Kasumi-1 (cell line): ENCODE measurements around the gene CAPZA2.
"Not testable (repeated sequence)": the region's sequence is repeated elsewhere in the genome, so short reads cannot be mapped to it uniquely, and the experiment has no call there.

Experiments used
- DNase-seq, 2 experiments: peaks; one replicate each; lab custom pipeline; 2025; lab: John Stamatoyannopoulos, UW

Gene CAPZA2

DNA sequence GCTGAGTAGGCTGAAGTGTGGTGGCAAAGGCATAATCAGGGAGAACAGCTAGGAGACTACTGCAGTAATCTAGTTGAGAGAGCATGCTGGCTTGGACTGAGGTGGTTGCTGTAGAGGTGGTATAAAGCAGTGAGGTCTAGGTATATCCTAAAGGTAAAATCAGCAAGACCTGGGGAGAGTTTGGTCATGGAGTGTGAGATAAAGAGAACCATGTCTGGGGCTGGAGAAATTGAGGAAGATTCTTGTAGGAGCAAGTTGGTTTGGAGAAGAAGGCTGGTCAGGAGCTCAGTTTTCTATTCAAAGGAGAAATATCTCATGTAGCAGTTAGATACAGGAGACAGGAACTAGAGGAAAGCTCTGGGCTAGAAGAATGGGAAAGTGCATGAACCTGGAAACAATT is 58.0 kb downstream of the CAPZA2 start:
- DNase-seq, result no peak

GRCh38 chr7:116922545-116922944 is 60.2 kb downstream of the CAPZA2 start:
- no peak for DNase-seq

DNA sequence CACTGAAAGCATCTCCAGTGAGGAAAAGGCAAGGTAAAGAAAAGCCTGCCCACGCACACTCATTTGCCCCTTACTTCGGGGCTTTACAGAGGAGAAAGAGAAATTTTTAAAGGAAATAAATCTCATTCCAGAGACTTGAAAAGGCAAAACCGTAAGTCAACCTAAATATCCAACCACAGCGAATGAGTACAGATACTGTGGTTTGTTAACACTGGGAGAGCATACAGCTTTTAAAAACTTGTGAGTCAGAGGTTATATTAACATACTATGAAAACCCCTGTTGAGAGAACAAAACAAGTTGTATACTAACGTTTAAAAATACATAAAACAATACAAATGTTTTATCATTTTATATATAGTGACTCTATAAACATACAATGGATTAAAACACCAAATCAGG is 62.4 kb downstream of the CAPZA2 start:
- no peak for DNase-seq

DNA sequence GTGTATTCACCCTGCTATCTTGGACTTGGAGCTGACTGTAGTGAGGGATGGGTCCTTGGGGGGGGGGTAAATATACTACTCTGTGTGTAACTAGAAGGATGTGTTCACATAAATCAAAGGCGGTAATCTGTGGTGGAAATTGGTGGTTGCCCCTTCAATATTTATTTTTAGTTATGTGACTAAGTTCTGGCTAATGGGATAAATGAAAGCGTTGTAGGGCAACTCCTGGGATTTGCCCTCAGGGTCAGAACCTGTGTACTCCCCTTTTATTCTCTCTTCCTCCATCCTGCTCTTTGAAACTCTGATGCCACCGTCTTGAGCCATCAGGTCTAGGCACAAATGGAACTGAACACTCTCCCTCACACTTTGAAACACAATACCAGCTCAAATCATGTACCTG is 66.6 kb downstream of the CAPZA2 start:
- no peak for DNase-seq

- peak; percentile 69 to 73 for DNase-seq
Measured at GRCh38 chr7:116929914-116930913, 67.8 kb downstream of the CAPZA2 start.

- no peak for DNase-seq
Measured at GRCh38 chr7:116932566-116932965, 70.2 kb downstream of the CAPZA2 start.

GRCh38 chr7:116933465-116933864 is 71.1 kb downstream of the CAPZA2 start:
- no peak for DNase-seq

- DNase-seq, result no peak
Measured at GRCh38 chr7:116934580-116934979, 72.2 kb downstream of the CAPZA2 start.

GRCh38 chr7:116936844-116937243 is 74.5 kb downstream of the CAPZA2 start:
- DNase-seq, result not testable (repeated sequence)

- DNase-seq, result no peak
Measured at GRCh38 chr7:116938678-116939077, 76.3 kb downstream of the CAPZA2 start.

- DNase-seq, result no peak
Measured at GRCh38 chr7:116940689-116941370, 78.4 kb downstream of the CAPZA2 start.

DNA sequence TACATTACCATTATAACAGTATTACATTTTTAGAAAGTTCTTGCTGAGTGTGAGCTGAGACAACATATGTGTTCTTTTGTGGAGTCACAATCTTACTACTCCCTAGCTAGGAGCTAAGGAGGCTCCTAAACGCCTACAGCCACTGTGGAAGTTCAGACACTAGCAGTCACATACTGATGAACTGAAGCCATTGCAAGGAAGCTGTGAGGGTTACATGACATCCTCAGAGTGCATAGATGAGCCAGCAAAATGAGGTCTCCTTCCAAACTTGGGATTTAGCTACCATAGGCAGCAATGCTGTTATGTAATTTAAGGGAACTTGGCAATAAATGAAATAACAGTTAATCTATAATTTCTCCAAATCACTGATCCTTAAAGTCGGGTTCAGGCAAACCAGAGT is 80.1 kb downstream of the CAPZA2 start:
- DNase-seq, result no peak

GRCh38 chr7:116948934-116949333 is 86.5 kb downstream of the CAPZA2 start:
- no peak for DNase-seq

DNA sequence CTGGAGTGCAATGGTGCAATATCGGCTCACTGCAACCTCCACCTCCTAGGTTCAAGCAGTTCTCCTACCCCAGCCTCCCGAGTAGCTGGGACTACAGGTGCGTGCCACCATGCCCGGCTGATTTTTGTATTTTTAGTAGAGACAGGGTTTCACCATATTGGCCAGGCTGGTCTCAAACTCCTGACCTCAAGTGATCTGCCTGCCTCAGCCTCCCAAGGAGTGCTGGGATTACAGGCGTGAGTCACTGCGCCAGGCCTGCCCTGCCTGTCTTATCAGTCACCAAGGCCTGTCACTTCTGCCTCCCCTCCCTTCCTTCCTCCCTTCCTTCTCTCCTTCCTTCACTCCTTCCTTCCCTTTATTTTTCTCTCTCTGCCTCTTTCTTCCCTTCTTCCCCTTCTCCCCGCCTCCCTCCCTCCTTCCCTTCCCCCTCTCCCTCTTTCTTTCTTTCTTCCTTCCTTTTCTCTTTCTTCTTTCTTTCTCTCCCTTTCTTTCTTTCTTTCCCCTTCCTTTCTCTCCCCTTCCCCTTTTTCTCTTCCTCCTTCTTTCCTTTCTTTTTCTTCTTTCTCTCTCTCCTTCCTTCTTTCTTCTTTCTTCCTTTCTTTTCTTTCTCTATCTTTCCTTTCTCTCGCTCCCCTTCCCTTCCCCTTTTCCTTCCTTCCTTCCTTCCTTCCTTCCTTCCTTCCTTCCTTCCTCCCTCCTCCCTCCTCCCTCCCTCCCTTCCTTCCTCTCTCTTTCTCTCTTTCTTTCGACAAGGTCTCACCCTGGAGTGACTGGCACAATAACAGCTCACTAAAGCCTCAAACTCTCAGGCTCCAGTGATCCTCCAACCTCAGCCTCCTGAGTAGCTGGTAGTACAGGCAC is 87.8 kb downstream of the CAPZA2 start:
- DNase-seq, result no peak

DNA sequence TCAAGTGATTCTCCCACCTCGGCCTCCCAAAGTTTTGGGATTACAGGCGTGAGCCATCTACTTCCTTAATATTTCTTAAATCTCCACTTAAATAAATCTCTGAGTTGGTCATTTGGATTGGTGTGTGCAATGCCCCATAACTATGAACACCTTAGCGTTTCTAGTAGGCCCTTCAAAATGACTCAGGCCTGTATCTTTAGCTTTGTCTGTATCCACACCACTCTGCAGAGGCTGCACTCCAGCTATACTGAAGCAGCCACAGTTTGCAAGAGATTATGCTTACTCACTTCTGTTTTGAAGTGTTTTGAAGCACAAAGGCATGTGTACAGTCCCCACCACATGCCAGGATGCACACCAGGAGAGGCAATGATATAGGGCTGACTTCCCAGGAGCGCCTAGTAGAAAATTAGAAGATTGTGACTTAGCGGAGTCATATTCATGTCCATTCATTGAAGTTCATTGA is 88.5 kb downstream of the CAPZA2 start:
- no peak for DNase-seq

DNA sequence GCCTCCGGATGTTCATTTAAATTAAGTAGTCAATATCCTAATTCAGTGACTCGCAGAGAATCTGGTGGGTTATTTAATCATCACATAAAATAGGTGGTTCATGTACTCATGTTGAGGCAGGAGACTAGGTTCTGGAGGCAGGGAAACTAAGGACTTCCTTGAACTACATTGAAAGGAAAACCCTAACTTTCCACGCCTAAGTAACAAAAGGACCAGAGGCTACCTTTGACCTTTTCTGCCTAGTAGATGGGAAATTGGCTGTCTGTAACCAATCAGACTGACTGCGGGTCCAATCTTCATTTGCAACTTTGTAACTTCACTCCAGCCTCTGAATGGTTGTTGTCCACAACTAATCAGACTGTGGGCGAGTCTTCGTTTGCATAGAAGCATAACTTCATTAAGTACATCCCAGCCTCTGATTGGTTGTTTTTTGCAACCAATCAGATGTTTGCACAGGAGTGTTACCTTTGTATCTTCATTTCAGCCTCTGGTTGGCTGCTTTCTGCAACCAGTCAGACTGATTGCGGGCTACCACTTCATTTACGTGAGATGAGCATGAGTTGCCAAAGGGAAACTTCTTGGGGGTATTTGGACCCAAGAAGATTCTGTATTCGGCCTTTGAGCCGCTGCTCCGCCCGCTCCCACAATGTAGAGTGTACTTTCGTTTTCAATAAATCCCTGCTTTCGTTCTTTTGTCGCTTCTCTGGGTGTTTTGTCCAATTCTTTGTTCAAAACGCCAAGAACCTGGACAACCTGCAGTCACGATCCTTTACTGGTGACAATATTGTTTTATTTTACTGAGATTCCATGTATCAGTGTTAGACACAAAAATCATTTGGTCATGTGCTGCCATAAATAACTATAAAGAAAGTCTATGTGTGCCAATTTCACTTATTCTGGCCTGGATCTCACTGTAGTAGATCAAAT is 89.2 kb downstream of the CAPZA2 start:
- DNase-seq, result no peak

DNA sequence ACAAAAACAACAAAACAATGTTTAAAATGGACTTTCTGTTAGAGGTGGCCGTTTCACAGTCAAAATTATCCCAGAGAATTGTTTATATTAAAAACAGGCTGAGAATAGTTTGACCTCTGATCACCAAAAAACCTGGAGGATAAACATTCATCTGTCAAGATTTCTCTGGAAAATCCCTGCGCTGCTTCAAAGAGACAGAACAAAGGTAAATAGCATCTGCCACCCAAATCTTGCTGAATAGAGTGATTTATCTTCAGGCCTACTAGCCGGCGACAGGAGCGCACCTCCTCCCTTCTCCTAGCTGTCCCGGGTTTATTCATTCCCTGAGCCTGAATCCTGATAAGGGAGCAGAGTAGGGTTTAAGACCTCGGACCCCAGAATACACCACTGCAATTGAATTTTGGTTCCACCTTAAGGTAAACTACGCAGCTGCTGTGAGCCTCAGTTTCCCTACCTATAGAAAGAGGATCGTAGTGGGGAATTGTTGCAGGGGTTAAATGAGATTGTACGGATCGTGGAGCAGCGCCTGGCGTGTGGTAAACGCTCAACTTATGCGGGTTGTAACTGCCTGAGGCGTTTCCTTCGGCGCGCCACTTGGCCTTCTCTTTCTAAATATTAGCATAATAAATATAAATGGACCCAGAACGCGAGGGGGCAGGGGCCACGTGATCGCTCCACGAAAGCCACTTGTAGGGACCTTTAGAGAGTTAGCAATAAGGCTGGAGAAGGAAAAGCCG is 90.4 kb downstream of the CAPZA2 start:
- peak; percentile 58 to 64 for DNase-seq

- DNase-seq, result peak; percentile 58 to 64
Measured at GRCh38 chr7:116953372-116953905, 91.1 kb downstream of the CAPZA2 start, which contains the start of gene ST7. ST7 (plus strand) TSS chr7:116953501; CDS start chr7:116953541, 40 bp downstream.

- DNase-seq, result peak; percentile 68 to 69
Measured at GRCh38 chr7:116953906-116954838, 91.8 kb downstream of the CAPZA2 start.
